HCT116 (cell line): ENCODE measurements around the gene GRIK1. TPM values are rescaled to one million over a fixed set of nuclear protein-coding genes. Genes with fewer than 3 reads are reported as not detected.

ENCODE experiments used
- ATAC-seq: fragments of 200-7000 bp; cut with Tn5 transposase; 2 replicates; pipeline ENCODE4 v1.9.1; 2020; ENCODE audit warnings: mild to moderate bottlenecking, moderate library complexity
- BruUV-seq: library from RNA; stranded (reverse); fragments of 400-500 nt; replicated peaks from 2 replicates; lab custom pipeline; 2021; lab: Mats Ljungman, UMichigan
- CTCF ChIA-PET: fragments of 300-600 bp; sonication (Branson Sonifier 250); formaldehyde crosslinking; loops from one replicate; lab custom pipeline; 2021; ENCODE audit warnings: antibody characterized with exemption; lab: Charles Lee
- POLR2A ChIA-PET: fragments of 300-600, 350-600 bp; sonication (Branson Sonifier 250); formaldehyde crosslinking; loops from one replicate; lab custom pipeline; 2021; ENCODE audit warnings: antibody characterized with exemption; lab: Charles Lee
- RAD21 ChIA-PET, 2 experiments: fragments of 300-600 bp; sonication (Branson Sonifier 250); formaldehyde crosslinking; loops; one replicate each; lab custom pipeline; 2023; ENCODE audit warnings: low total read pairs in 2 of 2; ENCODE audit not compliant: uncharacterized antibody in 2 of 2, unreplicated experiment in 2 of 2, low non-redundant PET in 1 of 2; lab: Charles Lee
- DNase-seq: peaks from one replicate; pipeline ENCODE4 v3.0.0-alpha.2; 2010; ENCODE audit warnings: low read depth, low spot score
- H2AFZ ChIP-seq: fragments of 200-600 bp; shearing (Covaris generic), sonication (generic); 2 replicates; pipeline ENCODE4 v1.6.1; 2017; ENCODE audit warnings: low read depth, mixed run types, mixed read lengths, antibody characterized with exemption, low read length; ENCODE audit not compliant: poor library complexity, severe bottlenecking
- H3K27ac ChIP-seq: 2 replicates; pipeline ENCODE4 v1.5.1; 2012; ENCODE audit warnings: low read depth, low read length
- H3K27me3 ChIP-seq: fragments of 200-600 bp; sonication (generic); 2 replicates; pipeline ENCODE4 v1.6.1; 2016; ENCODE audit warnings: mixed run types, low read length, mixed read lengths; ENCODE audit not compliant: insufficient read depth
- H3K36me3 ChIP-seq, 2 experiments: fragments of 200-500 bp in 1 of 2; fragments of 200-600 bp in 1 of 2; sonication (Bioruptor generic) in 1 of 2; sonication (generic) in 1 of 2; 2 replicates each; pipeline versions ENCODE4 v1.5.1 to v1.6.1; 2014 to 2016; ENCODE audit warnings: low read length in 2 of 2, inconsistent platforms in 1 of 2, mixed read lengths in 1 of 2, mixed run types in 1 of 2; ENCODE audit not compliant: insufficient read depth in 2 of 2, control insufficient read depth in 1 of 2
- H3K4me1 ChIP-seq, 2 experiments: fragments of 200-600 bp in 1 of 2; sonication (generic) in 1 of 2; 2 replicates each; pipeline versions ENCODE4 v1.5.1 to v1.6.1; 2012 to 2017; ENCODE audit warnings: low read length in 2 of 2, inconsistent platforms in 1 of 2, mild to moderate bottlenecking in 1 of 2, mixed read lengths in 1 of 2, mixed run types in 1 of 2, moderate library complexity in 1 of 2; ENCODE audit not compliant: insufficient read depth in 2 of 2, control insufficient read depth in 1 of 2
- H3K4me2 ChIP-seq: fragments of 200-600 bp; sonication (generic); 2 replicates; pipeline ENCODE4 v1.6.1; 2017; ENCODE audit warnings: mixed run types, low read length, mixed read lengths
- H3K4me3 ChIP-seq, 2 experiments: fragments of 200-600 bp in 1 of 2; sonication (generic) in 1 of 2; replicated peaks in 1 of 2; 2 replicates each; pipeline ENCODE4 v1.5.1; 2011 to 2016; ENCODE audit warnings: low read length in 2 of 2, control low read depth in 1 of 2, low read depth in 1 of 2, mild to moderate bottlenecking in 1 of 2, mixed read lengths in 1 of 2, mixed run types in 1 of 2
- H3K79me2 ChIP-seq: fragments of 200-600 bp; sonication (generic); 2 replicates; pipeline ENCODE4 v1.6.1; 2017; ENCODE audit warnings: mild to moderate bottlenecking, mixed run types, low read length, moderate library complexity, mixed read lengths; ENCODE audit not compliant: insufficient read depth
- H3K9ac ChIP-seq: fragments of 200-600 bp; sonication (generic); 2 replicates; pipeline ENCODE4 v1.6.1; 2016; ENCODE audit warnings: low read length, mixed read lengths
- H3K9me2 ChIP-seq: fragments of 200-600 bp; sonication (generic), shearing (Covaris generic); 2 replicates; pipeline ENCODE4 v1.6.1; 2017; ENCODE audit warnings: mixed run types, mild to moderate bottlenecking, moderate library complexity; ENCODE audit not compliant: insufficient read depth
- H3K9me3 ChIP-seq, 2 experiments: fragments of 200-500 bp in 1 of 2; fragments of 200-600 bp in 1 of 2; sonication (Bioruptor generic) in 1 of 2; sonication (generic) in 1 of 2; 2 replicates each; pipeline ENCODE4 v1.6.1; 2014 to 2017; ENCODE audit warnings: low read length in 2 of 2, mixed read lengths in 2 of 2, inconsistent platforms in 1 of 2, low read depth in 1 of 2, mild to moderate bottlenecking in 1 of 2, mixed run types in 1 of 2, moderate library complexity in 1 of 2; ENCODE audit not compliant: control insufficient read depth in 1 of 2, insufficient read depth in 1 of 2
- H4K20me1 ChIP-seq: fragments of 200-600 bp; sonication (generic), shearing (Covaris generic); 2 replicates; pipeline ENCODE4 v1.6.1; 2017; ENCODE audit warnings: mixed run types, mild to moderate bottlenecking, moderate library complexity; ENCODE audit not compliant: insufficient read depth
- CEBPB ChIP-seq: IDR thresholded peaks from 2 replicates; pipeline ENCODE4 v1.6.1; 2012; ENCODE audit warnings: low read depth
- EGR1 ChIP-seq: IDR thresholded peaks from 2 replicates; pipeline ENCODE4 v1.6.1; 2012; ENCODE audit warnings: low read depth
- EZH2 ChIP-seq: fragments of 200-600 bp; sonication (generic); IDR thresholded peaks from 2 replicates; pipeline ENCODE4 v1.6.1; 2017; ENCODE audit warnings: antibody characterized with exemption, mixed run types
- EZH2phosphoT487 ChIP-seq: fragments of 200-600 bp; IDR thresholded peaks from 2 replicates; pipeline ENCODE4 v1.6.1; 2018; ENCODE audit warnings: antibody characterized with exemption, borderline replicate concordance
- JUND ChIP-seq: IDR thresholded peaks from 2 replicates; pipeline ENCODE4 v1.6.1; 2012
- POLR2A ChIP-seq: IDR thresholded peaks from 2 replicates; pipeline ENCODE4 v1.7.0; 2011; ENCODE audit warnings: borderline replicate concordance; ENCODE audit not compliant: insufficient read depth, insufficient read length; ENCODE audit errors: extremely low read depth
- RAD21 ChIP-seq: IDR thresholded peaks from 2 replicates; pipeline ENCODE4 v1.6.1; 2012; ENCODE audit warnings: low read depth, mild to moderate bottlenecking
- SRF ChIP-seq: IDR thresholded peaks from 2 replicates; pipeline ENCODE4 v1.6.1; 2012; ENCODE audit warnings: low read depth
- TCF7L2 ChIP-seq: IDR thresholded peaks from 2 replicates; pipeline ENCODE4 v1.7.0; 2011; ENCODE audit warnings: borderline replicate concordance, inconsistent platforms; ENCODE audit not compliant: insufficient read depth, insufficient read length; ENCODE audit errors: extremely low read depth
- ZNF274 ChIP-seq: fragments of 200-500 bp; sonication (Bioruptor generic); IDR thresholded peaks from 2 replicates; pipeline ENCODE4 v1.6.1; 2014; ENCODE audit warnings: mild to moderate bottlenecking, low read depth, low read length, inconsistent platforms
- intact Hi-C: fragments of 100-400 bp; cut with micrococcal nuclease; formaldehyde crosslinking; loops from 2 replicates; pipeline ENCODE4 v1.10.0; 2022
- total RNA-seq: library from RNA; stranded (reverse); gene quantifications from one replicate; pipeline ENCODE4 v1.2.1, GENCODE V29; 2021; ENCODE audit not compliant: unreplicated experiment
- TF ChIP-seq, protein P1 (sequence below): IDR thresholded peaks from 2 replicates; pipeline ENCODE4 v1.6.1; 2011; ENCODE audit warnings: mild to moderate bottlenecking, low read length, moderate library complexity; ENCODE audit not compliant: insufficient replicate concordance; ENCODE audit errors: extremely low read depth
- TF ChIP-seq, protein P2 (sequence below), 3 experiments: fragments of 200-600 bp in 1 of 3; sonication (generic) in 1 of 3; IDR thresholded peaks in 2 of 3; conservative IDR thresholded peaks in 1 of 3; 2 replicates each; pipeline ENCODE4 v1.5.1; 2012 to 2017; ENCODE audit warnings: low read depth in 2 of 3, low read length in 2 of 3, antibody characterized with exemption in 1 of 3, borderline replicate concordance in 1 of 3, control low read depth in 1 of 3, mild to moderate bottlenecking in 1 of 3, mixed read lengths in 1 of 3, mixed run types in 1 of 3, moderate library complexity in 1 of 3; ENCODE audit not compliant: insufficient read depth in 1 of 3

The GRIK1 gene
- total RNA-seq, 1 experiment from 2014 or later, result not detected

DNA sequence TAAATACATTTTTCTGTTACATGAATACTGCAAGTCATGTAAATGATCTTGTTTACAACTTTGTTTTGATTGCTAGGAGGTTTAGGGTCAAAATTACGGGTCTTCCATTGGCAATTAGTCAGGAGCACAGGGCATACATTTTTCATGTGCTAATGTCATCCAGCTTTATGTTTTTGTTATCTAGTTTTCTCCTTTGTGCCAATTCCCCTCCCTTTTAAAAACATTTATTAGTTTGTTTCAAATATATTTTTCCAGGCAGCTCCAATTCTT is 280.9 kb downstream of the GRIK1 start:
- ATAC-seq, result no peak
- H3K27me3 ChIP-seq, result no peaks in the 10 kb centered on the region
- intact Hi-C loops, result no loop called here
- H2AFZ ChIP-seq, result no peak overlapping the region
- ChIA-PET POLR2A (no interaction called here), CTCF (no interaction called here), RAD21 (no interaction called here)
- H4K20me1 ChIP-seq, result no peaks in the 10 kb centered on the region
- no peak for DNase-seq
- H3K79me2 ChIP-seq, result no peaks in the 10 kb centered on the region
- no peak overlapping the region for H3K4me2 ChIP-seq
- no peak overlapping the region for H3K9ac ChIP-seq
- H3K4me3 ChIP-seq, result no peak overlapping the region
- H3K9me2 ChIP-seq, result no peaks in the 10 kb centered on the region
- H3K27ac ChIP-seq, result no peak overlapping the region
- TF ChIP-seq EZH2phosphoT487 (no peak), JUND (no peak), ZNF274 (no peak), POLR2A (no peak), EGR1 (no peak), EZH2 (no peak), SRF (no peak), TCF7L2 (no peak), RAD21 (no peak), CEBPB (no peak)
- TF ChIP-seq, protein P1, sequence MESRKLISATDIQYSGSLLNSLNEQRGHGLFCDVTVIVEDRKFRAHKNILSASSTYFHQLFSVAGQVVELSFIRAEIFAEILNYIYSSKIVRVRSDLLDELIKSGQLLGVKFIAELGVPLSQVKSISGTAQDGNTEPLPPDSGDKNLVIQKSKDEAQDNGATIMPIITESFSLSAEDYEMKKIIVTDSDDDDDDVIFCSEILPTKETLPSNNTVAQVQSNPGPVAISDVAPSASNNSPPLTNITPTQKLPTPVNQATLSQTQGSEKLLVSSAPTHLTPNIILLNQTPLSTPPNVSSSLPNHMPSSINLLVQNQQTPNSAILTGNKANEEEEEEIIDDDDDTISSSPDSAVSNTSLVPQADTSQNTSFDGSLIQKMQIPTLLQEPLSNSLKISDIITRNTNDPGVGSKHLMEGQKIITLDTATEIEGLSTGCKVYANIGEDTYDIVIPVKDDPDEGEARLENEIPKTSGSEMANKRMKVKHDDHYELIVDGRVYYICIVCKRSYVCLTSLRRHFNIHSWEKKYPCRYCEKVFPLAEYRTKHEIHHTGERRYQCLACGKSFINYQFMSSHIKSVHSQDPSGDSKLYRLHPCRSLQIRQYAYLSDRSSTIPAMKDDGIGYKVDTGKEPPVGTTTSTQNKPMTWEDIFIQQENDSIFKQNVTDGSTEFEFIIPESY, result no peak
- TF ChIP-seq, protein P2, sequence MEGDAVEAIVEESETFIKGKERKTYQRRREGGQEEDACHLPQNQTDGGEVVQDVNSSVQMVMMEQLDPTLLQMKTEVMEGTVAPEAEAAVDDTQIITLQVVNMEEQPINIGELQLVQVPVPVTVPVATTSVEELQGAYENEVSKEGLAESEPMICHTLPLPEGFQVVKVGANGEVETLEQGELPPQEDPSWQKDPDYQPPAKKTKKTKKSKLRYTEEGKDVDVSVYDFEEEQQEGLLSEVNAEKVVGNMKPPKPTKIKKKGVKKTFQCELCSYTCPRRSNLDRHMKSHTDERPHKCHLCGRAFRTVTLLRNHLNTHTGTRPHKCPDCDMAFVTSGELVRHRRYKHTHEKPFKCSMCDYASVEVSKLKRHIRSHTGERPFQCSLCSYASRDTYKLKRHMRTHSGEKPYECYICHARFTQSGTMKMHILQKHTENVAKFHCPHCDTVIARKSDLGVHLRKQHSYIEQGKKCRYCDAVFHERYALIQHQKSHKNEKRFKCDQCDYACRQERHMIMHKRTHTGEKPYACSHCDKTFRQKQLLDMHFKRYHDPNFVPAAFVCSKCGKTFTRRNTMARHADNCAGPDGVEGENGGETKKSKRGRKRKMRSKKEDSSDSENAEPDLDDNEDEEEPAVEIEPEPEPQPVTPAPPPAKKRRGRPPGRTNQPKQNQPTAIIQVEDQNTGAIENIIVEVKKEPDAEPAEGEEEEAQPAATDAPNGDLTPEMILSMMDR (IDR thresholded peaks at IDR 0.05 in 2 of 3, conservative IDR thresholded peaks at IDR 0.05 in 1 of 3; ENCODE audit: borderline replicate concordance in 1 of 3, insufficient read depth in 1 of 3, low read depth in 2 of 3, low read length in 2 of 3), result no peak
- peaks cover 3 to 12% of the 10 kb centered on the region in 2 experiments; a peak in 2 of 4 replicates for H3K9me3 ChIP-seq
- no peaks in the 10 kb centered on the region for H3K4me1 ChIP-seq
- BruUV-seq, result no TSS peak
- no peaks in the 10 kb centered on the region for H3K36me3 ChIP-seq
